Neural cell (in vitro differentiated cells): ENCODE data around the gene ZNF770. TPM values are rescaled to one million over a fixed set of nuclear protein-coding genes. Genes with fewer than 3 reads are reported as not detected.

Experiments used
- H2AFZ ChIP-seq: fragments of 200-600, 300-800 bp; sonication (generic), shearing (Covaris generic); 2 replicates; pipeline ENCODE4 v1.6.0; 2014; ENCODE audit warnings: low read depth, mild to moderate bottlenecking, antibody characterized with exemption, low read length, moderate library complexity
- H3F3A ChIP-seq: fragments of 200-600 bp; shearing (Covaris generic); 2 replicates; pipeline ENCODE4 v1.6.1; 2016; ENCODE audit warnings: mild to moderate bottlenecking, moderate library complexity, mixed read lengths, antibody characterized with exemption, low read length; ENCODE audit not compliant: insufficient read depth, poor library complexity, severe bottlenecking
- H3K27ac ChIP-seq: fragments of 200-600, 300-800 bp; sonication (generic), shearing (Covaris generic); 2 replicates; pipeline ENCODE4 v1.5.1; 2014; ENCODE audit warnings: mild to moderate bottlenecking, low read length, moderate library complexity
- H3K27me3 ChIP-seq: fragments of 300-800, 200-600 bp; sonication (generic), shearing (Covaris generic); 2 replicates; pipeline ENCODE4 v1.6.0; 2014; ENCODE audit warnings: mild to moderate bottlenecking, low read depth, low read length, moderate library complexity; ENCODE audit not compliant: insufficient read depth
- H3K36me3 ChIP-seq: fragments of 300-800, 200-600 bp; sonication (generic), shearing (Covaris generic); 2 replicates; pipeline ENCODE4 v1.5.1; 2014; ENCODE audit warnings: mild to moderate bottlenecking, antibody characterized with exemption, low read length, moderate library complexity; ENCODE audit not compliant: insufficient read depth
- H3K4me2 ChIP-seq: fragments of 300-800, 200-600 bp; sonication (generic), shearing (Covaris generic); 2 replicates; pipeline ENCODE4 v1.6.0; 2014; ENCODE audit warnings: mild to moderate bottlenecking, low read length
- H3K4me3 ChIP-seq: fragments of 300-800, 200-600 bp; sonication (generic), shearing (Covaris generic); 2 replicates; pipeline ENCODE4 v1.5.1; 2014; ENCODE audit warnings: mild to moderate bottlenecking, low read length, moderate library complexity
- H3K79me2 ChIP-seq: fragments of 200-600 bp; shearing (Covaris generic); replicated peaks from 2 replicates; pipeline ENCODE4 v1.6.0; 2014; ENCODE audit warnings: mild to moderate bottlenecking, low read length, moderate library complexity; ENCODE audit not compliant: insufficient read depth
- H3K9ac ChIP-seq: fragments of 300-800, 200-600 bp; sonication (generic), shearing (Covaris generic); 2 replicates; pipeline ENCODE4 v1.6.1; 2016; ENCODE audit warnings: mild to moderate bottlenecking, low read length, mixed read lengths
- H3K9me2 ChIP-seq: fragments of 200-600 bp; shearing (Covaris generic); 2 replicates; pipeline ENCODE4 v1.6.1; 2016; ENCODE audit warnings: mild to moderate bottlenecking, low read length, mixed read lengths; ENCODE audit not compliant: insufficient read depth
- H3K9me3 ChIP-seq: fragments of 200-600, 300-800 bp; sonication (generic), shearing (Covaris generic); 2 replicates; pipeline ENCODE4 v1.6.1; 2016; ENCODE audit warnings: mild to moderate bottlenecking, mixed run types, low read length, moderate library complexity, mixed read lengths
- H4K20me1 ChIP-seq: fragments of 200-600 bp; shearing (Covaris generic); 2 replicates; pipeline ENCODE4 v1.6.1; 2016; ENCODE audit warnings: mild to moderate bottlenecking, mixed run types; ENCODE audit not compliant: insufficient read depth
- EP300 ChIP-seq: fragments of 450-650 bp; conservative IDR thresholded peaks from 2 replicates; pipeline ENCODE4 v1.6.1; 2014; ENCODE audit warnings: antibody characterized with exemption, mild to moderate bottlenecking, moderate library complexity; ENCODE audit not compliant: poor library complexity, severe bottlenecking
- EZH2 ChIP-seq: fragments of 200-600, 300-800 bp; shearing (Covaris generic), sonication (generic); IDR thresholded peaks from 2 replicates; pipeline ENCODE4 v1.6.1; 2014; ENCODE audit warnings: antibody characterized with exemption, low read length, borderline replicate concordance, mild to moderate bottlenecking; ENCODE audit not compliant: insufficient read depth, poor library complexity, severe bottlenecking
- MXI1 ChIP-seq: fragments of 450-650 bp; conservative IDR thresholded peaks from 2 replicates; pipeline ENCODE4 v1.6.1; 2014; ENCODE audit warnings: antibody characterized with exemption, mild to moderate bottlenecking; ENCODE audit not compliant: poor library complexity, severe bottlenecking
- POLR2AphosphoS5 ChIP-seq: IDR thresholded peaks from 2 replicates; pipeline ENCODE4 v1.6.1; 2012
- RAD21 ChIP-seq: fragments of 450-650 bp; conservative IDR thresholded peaks from 2 replicates; pipeline ENCODE4 v1.6.1; 2014; ENCODE audit warnings: antibody characterized with exemption, mild to moderate bottlenecking, moderate library complexity
- SMC3 ChIP-seq: fragments of 450-650 bp; conservative IDR thresholded peaks from 2 replicates; pipeline ENCODE4 v1.6.1; 2014; ENCODE audit warnings: antibody characterized with exemption, mild to moderate bottlenecking, moderate library complexity; ENCODE audit not compliant: poor library complexity
- TAF1 ChIP-seq: IDR thresholded peaks from 2 replicates; pipeline ENCODE4 v1.6.1; 2012; ENCODE audit warnings: low read depth
- polyA plus RNA-seq: library from polyadenylated mRNA; depleted of rRNA; stranded (reverse); fragments of >200 nt; gene quantifications from 2 replicates; pipeline ENCODE4 v1.2.3, GENCODE V29; 2014
- TF ChIP-seq, protein P1 (sequence below): IDR thresholded peaks from 2 replicates; pipeline ENCODE4 v1.6.1; 2012; ENCODE audit warnings: borderline replicate concordance
- TF ChIP-seq, protein P2 (sequence below): fragments of 450-650 bp; IDR thresholded peaks from 2 replicates; pipeline ENCODE4 v1.5.1; 2014; ENCODE audit warnings: antibody characterized with exemption, mild to moderate bottlenecking, moderate library complexity; ENCODE audit not compliant: poor library complexity, severe bottlenecking

ZNF770 gene
- polyA plus RNA-seq, 1 donor from 2014 or later = 18.9 TPM

DNA sequence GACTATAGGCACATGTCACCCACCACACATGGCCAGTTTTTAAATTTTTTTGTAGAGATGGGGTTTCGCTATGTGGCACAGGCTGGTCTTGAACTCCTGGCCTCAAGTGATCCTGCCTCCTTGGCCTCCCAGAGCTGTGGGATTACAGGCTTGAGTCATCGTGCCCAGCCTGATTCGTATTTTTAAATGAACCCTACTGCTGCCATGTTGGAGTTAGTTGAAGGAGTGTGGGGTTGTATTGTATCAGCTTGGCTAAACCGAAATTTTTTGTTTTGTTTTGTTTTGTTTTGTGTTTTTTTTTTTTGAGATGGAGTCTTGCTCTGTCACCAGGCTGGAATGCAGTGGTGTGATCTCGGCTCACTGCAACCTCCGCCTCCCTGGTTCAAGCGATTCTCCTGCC is 11.8 kb upstream of the ZNF770 start:
- Histone ChIP-seq H3F3A (no peaks in the 10 kb centered on the region), H3K9me2 (no peaks in the 10 kb centered on the region), H3K4me2 (no peak overlapping the region), H4K20me1 (no peaks in the 10 kb centered on the region), H3K9me3 (no peaks in the 10 kb centered on the region), H3K9ac (no peak overlapping the region), H2AFZ (no peak overlapping the region), H3K27ac (no peak overlapping the region), H3K4me3 (no peak overlapping the region), H3K27me3 (no peaks in the 10 kb centered on the region), H3K36me3 (no peaks in the 10 kb centered on the region), H3K79me2 (no peaks in the 10 kb centered on the region)
- TF ChIP-seq RAD21 (no peak), EP300 (no peak), SMC3 (no peak), MXI1 (no peak), POLR2AphosphoS5 (no peak)
- TF ChIP-seq, protein P1, sequence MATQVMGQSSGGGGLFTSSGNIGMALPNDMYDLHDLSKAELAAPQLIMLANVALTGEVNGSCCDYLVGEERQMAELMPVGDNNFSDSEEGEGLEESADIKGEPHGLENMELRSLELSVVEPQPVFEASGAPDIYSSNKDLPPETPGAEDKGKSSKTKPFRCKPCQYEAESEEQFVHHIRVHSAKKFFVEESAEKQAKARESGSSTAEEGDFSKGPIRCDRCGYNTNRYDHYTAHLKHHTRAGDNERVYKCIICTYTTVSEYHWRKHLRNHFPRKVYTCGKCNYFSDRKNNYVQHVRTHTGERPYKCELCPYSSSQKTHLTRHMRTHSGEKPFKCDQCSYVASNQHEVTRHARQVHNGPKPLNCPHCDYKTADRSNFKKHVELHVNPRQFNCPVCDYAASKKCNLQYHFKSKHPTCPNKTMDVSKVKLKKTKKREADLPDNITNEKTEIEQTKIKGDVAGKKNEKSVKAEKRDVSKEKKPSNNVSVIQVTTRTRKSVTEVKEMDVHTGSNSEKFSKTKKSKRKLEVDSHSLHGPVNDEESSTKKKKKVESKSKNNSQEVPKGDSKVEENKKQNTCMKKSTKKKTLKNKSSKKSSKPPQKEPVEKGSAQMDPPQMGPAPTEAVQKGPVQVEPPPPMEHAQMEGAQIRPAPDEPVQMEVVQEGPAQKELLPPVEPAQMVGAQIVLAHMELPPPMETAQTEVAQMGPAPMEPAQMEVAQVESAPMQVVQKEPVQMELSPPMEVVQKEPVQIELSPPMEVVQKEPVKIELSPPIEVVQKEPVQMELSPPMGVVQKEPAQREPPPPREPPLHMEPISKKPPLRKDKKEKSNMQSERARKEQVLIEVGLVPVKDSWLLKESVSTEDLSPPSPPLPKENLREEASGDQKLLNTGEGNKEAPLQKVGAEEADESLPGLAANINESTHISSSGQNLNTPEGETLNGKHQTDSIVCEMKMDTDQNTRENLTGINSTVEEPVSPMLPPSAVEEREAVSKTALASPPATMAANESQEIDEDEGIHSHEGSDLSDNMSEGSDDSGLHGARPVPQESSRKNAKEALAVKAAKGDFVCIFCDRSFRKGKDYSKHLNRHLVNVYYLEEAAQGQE = no peak

DNA sequence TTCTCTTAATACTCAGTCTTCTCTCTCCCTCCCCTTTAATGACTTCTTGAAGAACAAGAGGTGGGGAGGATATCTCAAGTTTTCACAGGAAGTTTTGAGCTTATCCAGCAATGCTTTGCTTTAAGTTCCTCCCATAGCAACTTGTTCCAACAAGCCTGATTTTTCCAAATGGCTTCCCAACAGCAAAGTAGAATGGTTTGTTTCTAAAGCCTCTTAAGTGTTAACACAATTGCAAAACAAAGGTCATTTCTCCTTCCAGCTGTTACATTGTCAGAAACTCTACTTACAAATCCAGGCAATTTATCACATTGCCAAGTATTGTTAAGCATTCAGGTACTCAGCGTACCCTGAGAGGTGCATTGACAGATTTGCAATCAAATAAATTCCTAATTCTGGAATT is 6.8 kb upstream of the ZNF770 start:
- Histone ChIP-seq H3K79me2 (no peaks in the 10 kb centered on the region), H3F3A (no peaks in the 10 kb centered on the region), H3K27me3 (no peaks in the 10 kb centered on the region), H3K4me3 (no peak overlapping the region), H4K20me1 (no peaks in the 10 kb centered on the region), H3K36me3 (no peaks in the 10 kb centered on the region), H3K4me2 (no peak overlapping the region), H3K27ac (no peak overlapping the region), H2AFZ (no peak overlapping the region), H3K9me3 (no peaks in the 10 kb centered on the region), H3K9me2 (no peaks in the 10 kb centered on the region), H3K9ac (no peak overlapping the region)
- TF ChIP-seq EZH2 (no peak), TAF1 (no peak)

DNA sequence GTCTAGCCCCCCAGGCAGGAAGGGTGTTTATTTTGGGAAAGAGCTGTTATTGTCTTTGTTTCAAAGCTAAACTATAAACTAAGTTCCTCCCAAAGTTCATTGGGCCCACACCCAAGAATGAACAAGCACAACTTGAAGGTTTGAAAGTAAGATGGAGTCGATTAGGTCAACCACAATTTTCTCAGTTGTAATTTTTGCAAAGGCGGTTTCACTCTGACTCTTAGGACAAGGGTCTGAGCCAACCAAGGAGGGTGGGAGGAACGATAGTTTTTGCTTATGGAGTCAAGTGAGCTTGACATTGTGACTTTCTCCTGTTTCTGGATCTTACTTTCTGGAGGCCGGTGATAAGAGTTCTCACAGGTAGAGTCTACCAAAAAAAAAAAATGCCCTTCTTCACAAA is 5.8 kb upstream of the ZNF770 start:
- Histone ChIP-seq H3K36me3 (no peaks in the 10 kb centered on the region), H3K9me2 (no peaks in the 10 kb centered on the region), H3K4me2 (no peak overlapping the region), H3K9ac (no peak overlapping the region), H3K9me3 (no peaks in the 10 kb centered on the region), H3K27ac (no peak overlapping the region), H4K20me1 (no peaks in the 10 kb centered on the region), H3K27me3 (no peaks in the 10 kb centered on the region), H3F3A (no peaks in the 10 kb centered on the region), H3K4me3 (no peak overlapping the region), H3K79me2 (no peaks in the 10 kb centered on the region), H2AFZ (no peak overlapping the region)
- no peak for TF ChIP-seq MXI1

DNA sequence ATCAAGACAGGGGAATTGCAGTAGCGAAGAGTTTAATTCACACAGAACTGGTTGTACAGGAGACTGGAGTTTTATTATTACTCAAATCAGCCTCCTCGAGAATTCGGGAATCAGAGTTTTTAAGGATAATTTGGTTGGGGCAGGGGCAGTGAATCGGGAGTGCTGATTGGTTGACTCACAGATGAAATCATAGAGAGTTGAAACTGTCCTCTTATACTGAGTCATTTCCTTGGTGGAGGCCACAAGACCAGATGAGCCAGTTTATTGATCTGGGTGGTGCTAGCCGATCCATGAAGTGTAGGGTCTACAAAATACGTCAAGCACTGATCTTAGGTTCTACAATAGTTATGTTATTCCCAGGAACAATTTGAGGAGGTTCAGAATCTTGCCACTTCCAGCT is 5.3 kb upstream of the ZNF770 start:
- Histone ChIP-seq H3K27ac (no peak overlapping the region), H4K20me1 (no peaks in the 10 kb centered on the region), H3K9me2 (no peaks in the 10 kb centered on the region), H3K9me3 (no peaks in the 10 kb centered on the region), H3K79me2 (no peaks in the 10 kb centered on the region), H3K36me3 (no peaks in the 10 kb centered on the region), H3F3A (no peaks in the 10 kb centered on the region), H3K9ac (no peak overlapping the region), H2AFZ (no peak overlapping the region), H3K4me3 (no peak overlapping the region), H3K27me3 (no peaks in the 10 kb centered on the region), H3K4me2 (no peak overlapping the region)
- no peak for TF ChIP-seq POLR2AphosphoS5
- no peak for TF ChIP-seq TAF1
- TF ChIP-seq RAD21 = no peak
- TF ChIP-seq MXI1 = no peak
- no peak for TF ChIP-seq EP300
- TF ChIP-seq, protein P1 = no peak
- no peak for TF ChIP-seq EZH2
- TF ChIP-seq, protein P2, sequence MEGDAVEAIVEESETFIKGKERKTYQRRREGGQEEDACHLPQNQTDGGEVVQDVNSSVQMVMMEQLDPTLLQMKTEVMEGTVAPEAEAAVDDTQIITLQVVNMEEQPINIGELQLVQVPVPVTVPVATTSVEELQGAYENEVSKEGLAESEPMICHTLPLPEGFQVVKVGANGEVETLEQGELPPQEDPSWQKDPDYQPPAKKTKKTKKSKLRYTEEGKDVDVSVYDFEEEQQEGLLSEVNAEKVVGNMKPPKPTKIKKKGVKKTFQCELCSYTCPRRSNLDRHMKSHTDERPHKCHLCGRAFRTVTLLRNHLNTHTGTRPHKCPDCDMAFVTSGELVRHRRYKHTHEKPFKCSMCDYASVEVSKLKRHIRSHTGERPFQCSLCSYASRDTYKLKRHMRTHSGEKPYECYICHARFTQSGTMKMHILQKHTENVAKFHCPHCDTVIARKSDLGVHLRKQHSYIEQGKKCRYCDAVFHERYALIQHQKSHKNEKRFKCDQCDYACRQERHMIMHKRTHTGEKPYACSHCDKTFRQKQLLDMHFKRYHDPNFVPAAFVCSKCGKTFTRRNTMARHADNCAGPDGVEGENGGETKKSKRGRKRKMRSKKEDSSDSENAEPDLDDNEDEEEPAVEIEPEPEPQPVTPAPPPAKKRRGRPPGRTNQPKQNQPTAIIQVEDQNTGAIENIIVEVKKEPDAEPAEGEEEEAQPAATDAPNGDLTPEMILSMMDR = no peak
